Activated CD8-positive, alpha-beta memory T cell treated with anti-CD3 and anti-CD28 coated beads for 4 hours (primary cell): Measurements from ENCODE around the gene PRG3.
"Not testable (repeated sequence)": the region's sequence is repeated elsewhere in the genome, so short reads cannot be mapped to it uniquely, and the experiment has no call there.

Source experiments
- DNase-seq, 2 donors: peaks; one replicate each; pipeline ENCODE4 v3.0.0-alpha.2; 2020; ENCODE audit warnings: low read depth in 2 of 2

PRG3 gene

GRCh38 chr11:57408771-57409170 lies 27.8 kb upstream of the PRG3 start:
- DNase-seq, result no peak

- no peak for DNase-seq
Measured at GRCh38 chr11:57407941-57408475, 27.1 kb upstream of the PRG3 start.

- DNase-seq, result no peak
Measured at GRCh38 chr11:57407010-57407920, 26.3 kb upstream of the PRG3 start.

- DNase-seq, result peak in 1 of 2 donors; percentile 44
Measured at GRCh38 chr11:57406337-57406904, 25.5 kb upstream of the PRG3 start.

- no peak for DNase-seq
Measured at GRCh38 chr11:57405271-57405860, 24.4 kb upstream of the PRG3 start.

GRCh38 chr11:57403802-57404147 lies 22.8 kb upstream of the PRG3 start:
- no peak for DNase-seq

GRCh38 chr11:57403003-57403801 lies 22.3 kb upstream of the PRG3 start:
- DNase-seq, result not testable (repeated sequence)

- DNase-seq, result no peak
Measured at GRCh38 chr11:57402188-57403002, 21.4 kb upstream of the PRG3 start.

GRCh38 chr11:57399972-57400578 lies 19.1 kb upstream of the PRG3 start:
- no peak for DNase-seq

GRCh38 chr11:57399221-57399620 lies 18.3 kb upstream of the PRG3 start:
- DNase-seq, result no peak

- DNase-seq, result no peak
Measured at GRCh38 chr11:57397394-57397990, 16.5 kb upstream of the PRG3 start.

GRCh38 chr11:57396744-57397143 lies 15.8 kb upstream of the PRG3 start:
- no peak for DNase-seq

- DNase-seq, result no peak
Measured at GRCh38 chr11:57395905-57396623, 15.1 kb upstream of the PRG3 start.

- no peak for DNase-seq
Measured at GRCh38 chr11:57394203-57394965, 13.4 kb upstream of the PRG3 start.

- DNase-seq, result no peak
Measured at GRCh38 chr11:57392763-57393105, 11.8 kb upstream of the PRG3 start.

- no peak for DNase-seq
Measured at GRCh38 chr11:57392066-57392762, 11.3 kb upstream of the PRG3 start.

- DNase-seq, result no peak
Measured at GRCh38 chr11:57391539-57391938, 10.6 kb upstream of the PRG3 start.

- DNase-seq, result no peak
Measured at GRCh38 chr11:57391111-57391510, 10.2 kb upstream of the PRG3 start.
